Fibroblast of skin of back (primary cell): Measurements from ENCODE around the gene PDE5A.
"Not testable (repeated sequence)": the region's sequence is repeated elsewhere in the genome, so short reads cannot be mapped to it uniquely, and the experiment has no call there.

Experiments used
- DNase-seq: peaks from one replicate; pipeline ENCODE4 v3.0.0-alpha.2; 2013

Gene PDE5A

DNA sequence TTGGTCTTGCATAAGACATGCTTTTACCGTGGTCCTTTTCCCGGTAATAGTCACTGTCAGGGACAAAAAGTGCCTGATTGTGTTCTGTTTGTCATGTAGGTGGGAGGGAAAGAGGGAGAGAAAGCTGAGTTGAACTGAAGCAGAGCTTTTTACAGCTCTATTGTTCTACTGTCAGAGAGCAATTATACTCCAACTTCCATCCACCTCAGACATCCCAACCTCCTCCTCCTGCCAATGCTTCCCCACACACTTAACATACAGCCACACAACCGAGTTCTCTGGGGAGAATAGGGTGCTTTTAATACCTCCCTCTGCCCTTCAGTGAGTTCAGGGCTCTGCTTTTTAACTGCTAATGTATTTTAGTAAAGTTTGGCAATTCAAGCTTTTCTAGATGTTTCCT, 159.6 kb downstream of the PDE5A start:
- not testable (repeated sequence) for DNase-seq

DNA sequence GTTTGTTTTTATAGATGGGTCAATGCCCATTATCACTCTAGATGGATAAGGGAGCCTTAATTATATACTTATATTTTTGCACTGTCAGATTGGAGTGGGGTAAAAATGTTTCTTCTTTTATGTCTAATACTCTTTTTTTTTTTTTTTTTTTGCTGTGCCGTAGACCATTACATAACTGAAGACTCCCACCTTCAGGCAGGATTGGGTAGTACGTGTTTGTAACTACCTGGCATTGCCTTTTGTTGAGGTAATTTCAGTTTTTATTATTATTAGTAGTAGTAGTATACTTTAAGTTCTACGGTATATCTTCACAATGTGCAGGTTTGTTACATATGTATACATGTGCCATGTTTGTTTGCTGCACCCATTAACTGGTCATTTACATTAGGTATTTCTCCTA, 165.9 kb downstream of the PDE5A start:
- DNase-seq: peak; percentile 15

- DNase-seq: peak; percentile 32
These were observed 172.9 kb downstream of the PDE5A start for GRCh38 chr4:119455734-119456133.

DNA sequence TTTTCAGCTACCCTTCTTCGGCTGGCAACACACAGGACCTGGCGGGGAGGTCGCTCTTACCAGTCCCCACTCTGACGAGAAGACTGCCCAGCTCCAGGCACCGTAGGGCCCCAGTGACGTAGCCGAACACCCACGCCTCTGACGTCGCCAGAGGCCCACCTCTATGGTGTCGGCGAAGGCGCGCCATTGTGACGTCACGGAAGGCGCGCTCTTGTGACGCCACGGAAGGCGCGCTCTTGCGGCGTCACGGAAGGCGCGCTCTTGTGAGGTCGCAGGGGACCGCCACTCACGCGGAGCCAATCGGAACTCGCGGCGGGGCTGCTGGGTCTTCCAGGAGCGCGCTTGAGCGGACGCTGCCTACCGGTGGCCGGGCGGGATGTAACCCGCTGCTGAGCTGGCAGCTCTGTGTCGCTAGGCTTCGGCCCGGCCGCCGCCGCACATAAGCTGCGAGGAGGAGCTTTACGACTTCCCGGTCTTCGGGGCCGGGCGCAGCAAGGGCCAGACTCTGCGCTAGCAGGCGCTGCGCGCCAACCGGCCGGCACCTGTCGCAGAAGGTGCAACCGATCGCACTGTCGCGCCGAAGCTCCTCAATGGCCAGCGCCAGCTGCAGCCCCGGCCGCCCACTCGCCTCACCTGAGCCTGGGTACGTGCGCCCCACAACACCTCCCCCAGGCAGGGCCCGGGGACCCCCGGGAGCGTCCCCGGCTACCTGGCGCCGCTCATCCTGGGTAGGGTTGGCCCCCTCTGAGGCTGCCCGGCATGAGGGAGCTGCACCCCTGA, 173.9 kb downstream of the PDE5A start:
- peak; percentile 96 for DNase-seq

GRCh38 chr4:119454151-119454490, 174.5 kb downstream of the PDE5A start:
- not testable (repeated sequence) for DNase-seq

GRCh38 chr4:119453286-119453685, 175.3 kb downstream of the PDE5A start:
- not testable (repeated sequence) for DNase-seq

DNA sequence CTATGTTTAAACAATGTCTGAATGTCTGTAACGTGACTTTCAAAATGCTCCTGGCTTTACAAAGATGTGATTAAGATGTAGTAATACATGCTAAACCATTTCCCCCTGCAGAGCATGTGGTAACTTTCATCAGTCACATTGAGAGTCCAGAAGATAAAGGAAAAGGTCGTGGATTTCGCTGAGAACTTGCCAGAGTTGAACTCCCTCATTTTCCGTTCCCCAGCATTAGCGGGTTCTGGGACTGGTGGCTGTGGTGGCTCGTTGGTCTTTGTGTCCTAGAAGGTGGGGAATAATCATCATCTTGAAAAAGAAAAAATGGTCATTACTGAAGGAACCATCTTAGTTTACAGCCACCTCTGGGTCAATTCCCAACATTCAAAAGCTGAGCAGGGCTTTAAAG, 178.8 kb downstream of the PDE5A start:
- not testable (repeated sequence) for DNase-seq
